ENCODE measurements around the gene RAB5IF. TPM values are rescaled to one million over a fixed set of nuclear protein-coding genes. Genes with fewer than 3 reads are reported as not detected.

The RAB5IF gene
- total and polyA plus RNA-seq, 9 of the 15 experiments (the other 6 are each of a cell fraction or from before 2014, with no cell fraction given) = 26.5 to 198 (median 134) TPM

DNA sequence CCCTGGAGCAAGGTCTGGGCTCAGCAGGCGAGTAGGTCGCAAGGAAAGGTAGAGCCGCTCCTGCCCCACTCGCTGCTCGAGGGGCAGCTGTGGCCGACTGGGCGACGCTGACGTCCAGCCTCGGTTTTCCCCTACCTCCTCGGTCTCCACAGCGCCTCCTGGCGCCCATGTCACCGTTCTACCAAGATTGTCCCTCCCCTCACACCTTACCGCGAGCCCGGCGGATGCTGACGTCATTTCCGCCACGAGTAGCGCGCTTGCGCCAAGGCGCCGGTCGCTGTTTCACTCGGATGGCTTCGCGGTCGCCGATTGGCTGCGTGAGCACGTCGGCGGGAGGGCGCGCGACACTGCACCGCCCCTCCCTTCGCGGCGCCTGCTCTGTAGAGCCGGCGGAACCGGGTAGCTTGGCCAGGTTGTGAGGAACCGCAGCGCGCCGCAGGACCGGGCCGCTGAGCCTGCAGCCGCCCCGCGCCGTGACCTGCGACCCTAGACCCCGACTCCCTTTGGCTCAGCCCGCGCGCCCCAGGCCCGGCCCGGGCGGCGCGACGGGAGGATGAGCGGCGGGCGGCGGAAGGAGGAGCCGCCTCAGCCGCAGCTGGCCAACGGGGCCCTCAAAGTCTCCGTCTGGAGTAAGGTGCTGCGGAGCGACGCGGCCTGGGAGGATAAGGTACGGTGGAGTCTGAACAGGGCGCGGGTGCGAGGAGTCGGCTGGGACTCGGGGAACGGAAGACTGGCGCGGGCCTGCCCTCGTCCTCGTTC, at the start of gene RAB5IF (continued):
- TF ChIP-seq, protein P1, sequence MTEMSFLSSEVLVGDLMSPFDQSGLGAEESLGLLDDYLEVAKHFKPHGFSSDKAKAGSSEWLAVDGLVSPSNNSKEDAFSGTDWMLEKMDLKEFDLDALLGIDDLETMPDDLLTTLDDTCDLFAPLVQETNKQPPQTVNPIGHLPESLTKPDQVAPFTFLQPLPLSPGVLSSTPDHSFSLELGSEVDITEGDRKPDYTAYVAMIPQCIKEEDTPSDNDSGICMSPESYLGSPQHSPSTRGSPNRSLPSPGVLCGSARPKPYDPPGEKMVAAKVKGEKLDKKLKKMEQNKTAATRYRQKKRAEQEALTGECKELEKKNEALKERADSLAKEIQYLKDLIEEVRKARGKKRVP (CRISPR knock-in tag; IDR thresholded peaks at IDR 0.05) = no peak
- TF ChIP-seq BDP1 (IDR thresholded peaks at IDR 0.05; ENCODE audit: insufficient read depth, insufficient read length) (no peak), FIP1L1 (IDR thresholded peaks at IDR 0.05; ENCODE audit: low read depth, low read length, poor library complexity, severe bottlenecking) (no peak), ZNF655 (CRISPR knock-in tag; IDR thresholded peaks at IDR 0.05) (no peak), STAT5B (CRISPR knock-in tag; IDR thresholded peaks at IDR 0.05) (no peak), TBL1XR1 (IDR thresholded peaks at IDR 0.05; ENCODE audit: low read length in 2 of 2) (peak in 1 of 2 experiments; percentile 51; a peak in 1 of 4 replicates), RB1 (IDR thresholded peaks at IDR 0.05; ENCODE audit: low read depth) (peak; percentile 85; the same call in 1 of the 2 replicates), MYC (IDR thresholded peaks at IDR 0.05; ENCODE audit: low read depth, low read length) (peak; percentile 83), MYC (CRISPR knock-in tag; IDR thresholded peaks at IDR 0.05; ENCODE audit: borderline replicate concordance, low read depth) (no peak), KAT8 (IDR thresholded peaks at IDR 0.05; ENCODE audit: low read depth) (no peak), ELF1 (tag; IDR thresholded peaks at IDR 0.05) (peak; percentile 66), SAFB2 (IDR thresholded peaks at IDR 0.05; ENCODE audit: borderline replicate concordance, low read depth, low read length, severe bottlenecking) (no peak), KLF16 (IDR thresholded peaks at IDR 0.05) (peak; percentile 86), FOS (IDR thresholded peaks at IDR 0.05; ENCODE audit: extremely low read depth, insufficient read length) (peak; percentile 29), SMAD4 (CRISPR knock-in tag; conservative IDR thresholded peaks at IDR 0.05) (no peak), SNIP1 (IDR thresholded peaks at IDR 0.05; ENCODE audit: low read depth) (no peak), NR2C1 (IDR thresholded peaks at IDR 0.05) (peak; percentile 24; the same call in 1 of the 2 replicates), NR2C1 (tag; IDR thresholded peaks at IDR 0.05) (no peak), ZFX (CRISPR knock-in tag; IDR thresholded peaks at IDR 0.05) (peak; percentile 78), ZNF134 (CRISPR knock-in tag; conservative IDR thresholded peaks at IDR 0.05) (no peak), KLF10 (CRISPR knock-in tag; IDR thresholded peaks at IDR 0.05) (no peak), SMAD2 (IDR thresholded peaks at IDR 0.05; ENCODE audit: low read depth, low read length) (no peak)
- TF ChIP-seq, protein P2, sequence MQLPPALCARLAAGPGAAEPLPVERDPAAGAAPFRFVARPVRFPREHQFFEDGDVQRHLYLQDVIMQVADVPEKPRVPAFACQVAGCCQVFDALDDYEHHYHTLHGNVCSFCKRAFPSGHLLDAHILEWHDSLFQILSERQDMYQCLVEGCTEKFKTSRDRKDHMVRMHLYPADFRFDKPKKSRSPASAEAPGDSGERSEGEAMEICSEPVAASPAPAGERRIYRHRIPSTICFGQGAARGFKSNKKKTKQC (CRISPR knock-in tag; IDR thresholded peaks at IDR 0.05) = peak; percentile 11; the same call in 1 of the 2 replicates
- TF ChIP-seq, protein P3, sequence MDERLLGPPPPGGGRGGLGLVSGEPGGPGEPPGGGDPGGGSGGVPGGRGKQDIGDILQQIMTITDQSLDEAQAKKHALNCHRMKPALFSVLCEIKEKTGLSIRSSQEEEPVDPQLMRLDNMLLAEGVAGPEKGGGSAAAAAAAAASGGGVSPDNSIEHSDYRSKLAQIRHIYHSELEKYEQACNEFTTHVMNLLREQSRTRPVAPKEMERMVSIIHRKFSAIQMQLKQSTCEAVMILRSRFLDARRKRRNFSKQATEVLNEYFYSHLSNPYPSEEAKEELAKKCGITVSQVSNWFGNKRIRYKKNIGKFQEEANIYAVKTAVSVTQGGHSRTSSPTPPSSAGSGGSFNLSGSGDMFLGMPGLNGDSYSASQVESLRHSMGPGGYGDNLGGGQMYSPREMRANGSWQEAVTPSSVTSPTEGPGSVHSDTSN (CRISPR knock-in tag; IDR thresholded peaks at IDR 0.05; ENCODE audit: low read depth) = no peak
- TF ChIP-seq, protein P3 (tag; conservative IDR thresholded peaks at IDR 0.05; ENCODE audit: low read depth) = no peak

Measured in K562 (cell line).